GM21515 (cell line): Measurements from ENCODE around the gene HTN3.
"Not testable (repeated sequence)": the region's sequence is repeated elsewhere in the genome, so short reads cannot be mapped to it uniquely, and the experiment has no call there.

Experiments used
- ATAC-seq: cut with Tn5 transposase; IDR thresholded peaks from one replicate; pipeline ENCODE4 v1.9.1; 2021; ENCODE audit not compliant: unreplicated experiment

HTN3 gene

DNA sequence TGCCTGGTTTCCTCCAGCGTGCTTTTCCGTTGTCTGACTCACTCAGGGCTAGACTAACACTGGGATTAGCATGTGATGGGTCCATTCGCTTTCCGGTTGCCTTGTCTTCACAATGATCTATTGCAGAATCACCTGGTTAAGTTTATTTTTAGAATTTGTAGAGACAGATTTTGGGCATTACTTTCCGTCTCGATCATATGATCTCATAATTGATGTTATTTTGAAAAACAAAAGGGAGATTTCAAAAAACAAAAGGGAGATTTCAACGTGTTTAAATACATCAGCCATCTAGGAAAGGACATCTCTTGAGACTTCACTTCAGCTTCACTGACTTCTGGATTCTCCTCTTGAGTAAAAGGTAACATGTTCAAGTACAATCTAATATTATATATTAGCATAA, at the start of gene HTN3:
Gene HTN3, plus strand, starts transcription at position 301 of the 400 bp plus-strand sequence. CDS start 2,282 bp downstream, outside the sequence.
- not testable (repeated sequence) for ATAC-seq

DNA sequence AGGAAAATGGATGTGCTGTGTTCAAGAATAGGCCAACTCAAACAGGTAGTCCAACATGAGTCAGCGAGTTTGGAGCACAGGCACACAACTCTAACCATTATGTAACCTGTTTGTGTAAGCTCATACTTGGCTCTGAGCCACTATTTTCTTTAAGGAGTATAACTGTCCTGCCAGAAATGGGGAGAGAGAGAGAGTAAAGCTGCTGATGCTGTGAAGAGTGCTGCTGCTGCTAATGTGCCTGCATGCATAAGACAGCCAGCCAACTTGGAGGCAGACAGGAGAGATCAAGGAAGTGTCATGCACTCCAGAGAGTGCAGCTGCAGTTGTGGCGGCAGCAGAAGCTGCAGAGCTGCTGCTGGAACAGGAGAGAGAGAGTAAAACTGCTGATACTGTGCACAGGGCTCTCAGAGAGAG, 44.2 kb upstream of the HTN3 start:
- no peak for ATAC-seq

DNA sequence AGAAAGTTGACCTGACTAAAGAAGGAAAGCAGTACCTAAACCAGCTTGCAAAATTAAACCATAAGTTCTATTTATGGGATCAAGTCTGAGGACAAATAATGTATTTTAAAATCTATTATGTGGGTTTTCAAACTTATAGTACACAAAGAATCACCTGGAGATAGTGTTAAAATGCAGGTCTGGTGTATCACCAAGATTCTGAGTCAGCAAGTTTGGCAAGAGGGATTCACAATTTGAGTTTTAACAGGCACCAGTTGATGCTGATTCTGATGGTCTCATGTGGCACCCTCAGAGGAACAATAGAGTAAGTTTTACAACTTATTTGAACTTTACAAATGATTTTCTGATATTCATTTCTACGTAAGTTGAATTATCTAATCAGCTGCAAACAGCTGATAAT, 41.6 kb upstream of the HTN3 start:
- ATAC-seq, result no peak

DNA sequence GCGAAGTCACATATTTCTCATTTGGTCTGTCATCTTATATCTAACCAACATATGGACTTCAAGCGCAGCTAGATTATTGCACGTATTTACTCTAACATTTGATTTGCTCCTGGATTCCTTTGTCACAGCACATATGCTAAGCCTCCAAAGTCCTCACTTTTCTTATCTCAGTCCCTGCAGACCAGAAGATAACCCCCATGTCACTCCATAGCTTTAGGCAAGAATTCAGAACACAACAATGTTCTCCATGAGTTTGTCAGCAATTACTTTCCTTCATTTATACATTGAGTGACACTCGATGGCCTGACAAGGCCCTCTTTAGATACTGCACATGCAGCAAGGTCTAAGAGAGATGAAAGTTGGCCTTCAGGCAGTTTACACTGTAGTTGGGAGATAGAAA, 37.2 kb upstream of the HTN3 start:
- ATAC-seq, result no peak

DNA sequence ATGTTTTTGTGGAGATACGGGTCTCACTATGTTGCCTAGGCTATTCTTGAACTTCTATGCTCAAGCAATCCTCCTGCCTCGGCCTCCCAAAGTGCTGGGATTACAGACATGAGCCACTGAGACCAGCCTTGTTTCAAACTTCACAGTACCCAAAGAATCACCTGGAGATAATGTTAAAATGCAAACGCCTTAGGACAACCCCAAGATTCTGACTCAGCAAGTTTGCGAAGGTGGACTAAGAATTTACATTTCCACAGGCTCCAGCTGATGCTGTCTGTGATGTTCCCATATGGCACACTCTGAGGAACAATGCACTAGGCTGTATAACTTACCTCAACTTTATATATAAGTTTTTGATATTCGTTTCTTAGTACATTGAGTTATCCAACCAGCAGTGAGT, 33.5 kb upstream of the HTN3 start:
- no peak for ATAC-seq

DNA sequence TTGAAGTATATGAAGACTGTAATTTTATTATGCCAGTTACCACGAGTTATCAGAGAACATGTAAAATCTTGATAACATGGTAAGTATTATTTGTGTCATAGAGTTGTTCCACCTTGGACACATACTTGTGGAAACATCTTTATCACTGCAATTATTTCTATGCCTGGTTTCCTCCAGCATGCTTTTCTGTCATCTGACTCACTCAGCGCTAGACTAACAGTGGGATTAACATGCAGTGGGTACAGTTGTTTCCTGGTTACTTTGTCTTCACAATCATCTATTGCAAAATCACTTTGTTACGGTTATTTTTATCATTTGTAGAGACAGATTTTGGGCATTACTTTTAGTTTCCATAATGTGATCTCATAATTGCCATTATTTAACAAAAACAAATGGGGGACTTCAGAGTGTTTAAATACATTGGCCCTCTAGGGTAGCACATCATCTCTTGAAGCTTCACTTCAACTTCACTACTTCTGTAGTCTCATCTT, 32.7 kb upstream of the HTN3 start, which contains the start of gene STATH:
Gene STATH, plus strand, starts transcription at position 441 of the 491 bp plus-strand sequence. CDS start 2,472 bp downstream, outside the sequence.
- no peak for ATAC-seq

DNA sequence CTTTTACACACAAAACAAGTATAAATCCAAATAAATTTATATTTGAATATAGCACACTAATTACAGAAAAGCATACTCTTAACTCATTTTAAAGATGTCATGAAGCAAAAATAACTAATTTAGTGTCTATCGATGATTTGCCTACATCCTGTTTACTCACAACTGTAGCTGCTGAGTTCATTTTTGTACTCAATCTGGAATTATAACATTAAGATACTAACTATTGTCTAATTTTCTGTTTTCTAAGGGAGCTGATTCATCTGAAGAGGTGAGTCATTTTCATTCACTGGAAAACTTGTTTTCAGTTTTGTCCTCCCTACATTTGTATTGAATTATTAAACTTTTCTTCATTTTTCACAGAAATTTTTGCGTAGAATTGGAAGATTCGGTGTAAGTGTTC, 28.8 kb upstream of the HTN3 start:
- ATAC-seq, result no peak

DNA sequence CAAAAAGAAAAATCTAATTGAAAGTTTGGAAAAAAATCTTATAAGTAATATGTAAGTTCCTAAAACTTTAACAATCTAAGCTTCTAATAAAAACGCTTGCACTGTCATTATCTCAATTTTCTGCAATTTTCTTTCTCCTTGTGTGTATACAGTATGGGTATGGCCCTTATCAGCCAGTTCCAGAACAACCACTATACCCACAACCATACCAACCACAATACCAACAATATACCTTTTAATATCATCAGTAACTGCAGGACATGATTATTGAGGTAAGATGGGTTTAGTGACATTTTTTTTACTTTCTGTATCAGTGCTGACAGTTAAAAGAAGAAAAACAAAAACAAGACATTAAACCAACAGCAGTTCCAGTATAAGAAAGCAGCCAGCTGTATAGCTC, 27.5 kb upstream of the HTN3 start:
- ATAC-seq, result no peak

DNA sequence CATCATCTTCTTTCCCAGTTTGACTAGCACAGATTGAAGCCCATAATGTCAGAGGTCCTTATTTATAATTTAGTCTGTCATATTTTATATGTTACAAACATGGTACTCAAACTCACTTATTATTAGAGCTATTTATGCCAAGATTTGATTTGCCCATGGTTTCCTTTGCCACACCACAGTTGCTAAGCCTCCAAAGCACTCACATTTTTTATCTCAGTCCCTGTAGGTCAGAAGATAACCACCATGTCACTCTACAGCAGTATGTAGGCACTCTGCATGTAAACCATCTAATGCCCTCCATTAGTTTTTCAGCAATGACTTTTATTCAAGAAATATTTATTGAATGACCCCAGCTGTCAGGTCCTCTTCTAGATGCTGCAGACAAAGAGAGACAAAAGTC, 25.8 kb upstream of the HTN3 start:
- ATAC-seq, result no peak

DNA sequence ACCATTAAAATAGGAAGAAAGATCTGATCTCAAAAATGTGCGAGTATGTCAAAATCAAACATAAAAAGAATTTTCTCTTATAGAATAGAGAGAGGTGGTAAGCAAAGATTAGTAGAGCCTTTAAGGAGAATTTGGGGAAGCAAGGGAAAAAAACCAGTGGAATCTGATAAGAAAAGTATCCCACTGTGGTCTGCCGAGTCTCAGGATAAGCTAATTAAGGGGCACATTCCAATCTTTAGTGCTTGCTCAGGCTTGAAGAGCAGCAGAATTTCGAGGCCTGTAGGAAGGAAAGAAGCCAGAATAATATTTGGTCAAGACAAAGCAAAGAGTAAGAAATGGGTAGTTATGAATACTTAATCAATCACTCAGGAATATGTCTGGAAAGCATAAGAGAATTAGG, 19.5 kb upstream of the HTN3 start:
- no peak for ATAC-seq

DNA sequence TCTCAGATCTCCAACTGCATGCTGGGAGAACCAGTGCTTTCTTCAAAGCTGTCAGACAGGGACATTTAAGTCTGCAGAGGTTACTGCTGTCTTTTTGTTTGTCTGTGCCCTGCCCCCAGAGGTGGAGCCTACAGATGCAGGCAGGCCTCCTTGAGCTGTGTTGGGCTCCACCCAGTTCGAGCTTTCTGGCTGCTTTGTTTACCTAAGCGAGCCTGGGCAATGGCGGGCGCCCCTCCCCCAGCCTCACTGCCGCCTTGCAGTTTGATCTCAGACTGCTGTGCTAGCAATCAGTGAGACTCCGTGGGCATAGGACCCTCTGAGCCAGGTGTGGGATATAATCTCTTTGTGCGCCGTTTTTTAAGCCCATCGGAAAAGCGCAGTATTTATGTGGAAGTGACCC, 9.3 kb upstream of the HTN3 start:
- ATAC-seq, result not testable (repeated sequence)

DNA sequence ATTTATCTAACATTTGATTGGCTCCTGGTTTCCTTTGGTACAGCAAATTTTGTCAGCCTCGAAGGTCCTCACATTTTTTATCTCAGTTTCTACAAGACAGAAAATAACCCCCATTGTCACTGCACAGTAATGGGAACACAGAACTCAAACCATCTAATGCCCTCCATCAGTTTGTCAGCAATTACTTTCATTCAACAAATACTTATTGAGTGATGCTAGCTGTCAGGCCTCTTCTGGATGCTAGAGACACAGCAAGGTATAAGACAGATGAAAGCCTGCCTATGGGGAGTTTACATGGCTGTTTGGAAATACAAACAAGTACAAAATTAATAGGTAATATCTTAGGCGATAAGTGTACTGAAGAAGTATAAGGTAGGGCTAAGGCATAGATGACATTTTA, 5.0 kb upstream of the HTN3 start:
- ATAC-seq, result no peak

DNA sequence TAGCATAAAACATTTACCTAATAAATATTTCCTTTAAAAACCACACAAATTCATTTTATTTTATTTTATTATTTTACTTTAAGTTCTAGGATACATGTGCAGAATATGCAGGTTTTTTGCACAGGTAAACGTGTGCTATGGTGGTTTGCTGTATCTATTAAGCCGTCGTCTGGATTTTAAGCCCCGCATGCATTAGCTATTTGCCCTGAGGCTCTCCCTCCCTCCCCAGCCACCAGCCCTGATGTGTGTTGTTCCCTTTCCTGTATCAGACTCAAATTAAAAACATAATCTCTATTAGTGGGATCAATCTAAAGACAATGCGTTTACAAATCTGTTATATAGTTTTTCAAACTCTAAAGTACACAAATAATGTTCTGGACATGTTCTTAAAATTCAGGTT, 1.2 kb upstream of the HTN3 start:
- ATAC-seq, result no peak

DNA sequence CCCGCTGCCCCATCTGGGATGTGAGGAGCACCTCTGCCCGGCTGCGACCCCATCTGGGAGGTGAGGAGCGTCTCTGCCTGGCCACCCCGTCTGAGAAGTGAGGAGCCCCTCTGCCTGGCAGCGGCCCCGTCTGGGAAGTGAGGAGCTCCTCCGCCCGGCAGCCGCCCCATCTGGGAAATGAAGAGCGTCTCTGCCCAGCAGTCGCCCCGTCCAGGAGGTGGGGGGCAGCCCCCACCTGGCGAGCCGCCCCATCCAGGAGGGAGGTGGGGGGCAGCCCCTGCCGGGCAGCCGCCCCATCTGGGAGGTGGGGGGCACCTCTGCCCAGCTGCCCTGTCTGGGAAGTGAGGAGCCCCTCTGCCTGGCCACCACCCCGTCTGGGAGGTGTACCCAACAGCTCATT, 9.3 kb downstream of the HTN3 start:
- ATAC-seq, result not testable (repeated sequence)

DNA sequence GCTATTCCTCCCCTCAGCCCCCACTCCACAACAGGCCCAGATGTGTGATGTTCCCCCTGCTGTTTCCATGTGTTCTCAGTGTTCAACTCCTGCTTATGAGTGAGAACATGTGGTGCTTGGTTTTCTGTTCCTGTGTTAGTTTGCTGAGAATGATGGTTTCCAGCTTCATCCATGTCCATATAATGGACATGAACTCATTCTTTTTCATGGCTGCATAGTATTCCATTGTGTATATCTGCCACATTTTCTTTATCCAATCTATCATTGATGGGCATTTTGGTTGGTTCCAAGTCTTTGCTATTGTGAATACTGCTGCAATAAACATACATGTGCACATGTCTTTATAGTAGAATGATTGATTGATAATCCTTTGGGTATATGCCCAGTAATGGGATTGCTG, 11.7 kb downstream of the HTN3 start:
- ATAC-seq, result not testable (repeated sequence)

DNA sequence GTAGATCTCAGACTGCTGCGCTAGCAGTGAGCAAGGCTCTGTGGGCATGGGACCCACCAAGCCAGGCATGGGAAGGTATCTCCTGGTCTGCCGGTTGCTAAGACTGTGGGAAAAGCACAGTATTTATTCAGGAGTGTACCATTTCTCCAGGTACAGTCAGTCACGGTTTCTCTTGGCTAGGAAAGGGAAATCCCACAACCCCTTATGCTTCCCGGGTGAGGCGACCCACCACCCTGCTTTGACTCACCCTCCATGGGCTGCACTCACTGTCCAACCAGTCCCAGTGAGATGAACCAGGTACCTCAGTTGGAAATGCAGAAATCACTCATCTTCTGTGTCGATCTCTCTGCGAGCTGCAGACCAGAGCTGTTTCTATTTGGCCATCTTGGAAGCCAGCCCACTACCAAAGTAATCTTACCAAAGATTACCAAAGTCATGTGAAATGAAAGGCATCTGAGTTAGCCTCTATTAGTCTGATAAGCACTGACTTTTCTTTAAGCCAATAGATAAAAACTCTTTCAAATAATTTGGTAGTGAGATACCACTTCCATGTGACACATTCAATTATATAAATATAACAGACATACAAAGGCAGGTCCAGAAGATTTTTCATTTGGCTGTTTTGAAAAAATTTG, 13.5 kb downstream of the HTN3 start:
- ATAC-seq, result no peak

DNA sequence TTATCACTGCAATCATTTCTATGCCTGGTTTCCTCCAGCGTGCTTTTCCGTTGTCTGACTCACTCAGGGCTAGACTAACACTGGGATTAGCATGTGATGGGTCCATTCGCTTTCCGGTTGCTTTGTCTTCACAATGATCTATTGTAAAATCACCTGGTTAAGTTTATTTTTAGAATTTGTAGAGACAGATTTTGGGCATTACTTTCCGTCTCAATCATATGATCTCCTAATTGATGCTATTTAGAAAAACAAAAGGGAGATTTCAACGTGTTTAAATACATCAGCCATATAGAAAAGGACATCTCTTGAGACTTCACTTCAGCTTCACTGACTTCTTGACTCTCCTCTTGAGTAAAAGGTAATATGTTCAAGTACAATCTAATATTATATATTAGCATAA, 21.9 kb downstream of the HTN3 start, which contains the start of gene HTN1:
Gene HTN1, plus strand, starts transcription at position 301 of the 400 bp plus-strand sequence. CDS start 2,639 bp downstream, outside the sequence.
- not testable (repeated sequence) for ATAC-seq

DNA sequence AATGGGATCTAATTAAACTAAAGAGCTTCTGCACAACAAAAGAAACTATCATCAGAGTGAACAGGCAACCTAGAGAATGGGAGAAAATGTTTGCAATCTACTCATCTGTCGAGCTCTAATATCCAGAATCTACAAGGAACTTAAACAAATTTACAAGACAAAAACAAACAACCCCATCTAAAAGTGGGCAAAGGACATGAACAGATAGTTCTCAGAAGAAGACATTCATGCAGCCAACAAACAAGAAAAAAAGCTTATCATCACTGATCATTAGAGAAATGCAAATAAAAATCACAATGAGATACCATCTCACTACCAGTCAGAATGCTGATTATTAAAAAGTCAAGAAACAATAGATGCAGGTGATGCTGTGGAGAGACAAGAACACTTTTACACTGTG, 28.3 kb downstream of the HTN3 start:
- ATAC-seq, result not testable (repeated sequence)

DNA sequence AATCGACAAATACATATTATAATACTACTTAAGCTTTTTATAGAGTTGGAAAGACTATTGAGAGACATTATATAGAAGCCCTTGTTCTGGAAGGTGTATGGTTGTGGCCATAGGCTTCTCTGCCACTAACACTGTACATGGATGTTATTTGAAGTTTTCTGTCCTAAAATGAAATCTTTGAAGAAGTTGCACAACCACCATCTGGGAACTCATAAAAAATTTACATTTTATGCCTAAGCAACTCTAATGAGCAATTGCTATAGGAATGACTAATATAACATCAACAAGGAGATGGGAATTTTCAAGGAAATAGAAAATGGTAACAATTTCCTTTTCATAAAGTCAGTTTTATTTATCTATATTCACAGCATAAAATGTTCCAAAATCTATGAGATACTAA, 29.4 kb downstream of the HTN3 start:
- ATAC-seq, result no peak

DNA sequence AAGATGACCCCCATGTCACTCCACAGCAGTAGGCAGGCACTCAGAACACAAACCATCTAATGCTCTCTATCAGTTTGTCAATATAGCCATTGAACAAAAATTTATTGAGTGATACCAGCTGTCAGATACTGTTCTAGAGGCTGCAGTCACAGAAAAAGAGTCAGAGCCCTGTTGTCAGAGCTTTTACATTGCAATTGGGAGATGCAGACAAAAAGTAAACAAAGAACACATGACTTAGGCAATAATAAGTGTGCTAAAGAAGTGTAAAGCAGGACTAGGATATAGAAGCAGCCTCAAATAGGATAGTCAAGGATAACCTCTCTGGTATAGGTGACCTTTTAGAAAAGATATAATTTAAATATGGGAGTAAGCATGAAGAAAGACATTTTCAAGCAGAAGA, 30.9 kb downstream of the HTN3 start:
- no peak for ATAC-seq

DNA sequence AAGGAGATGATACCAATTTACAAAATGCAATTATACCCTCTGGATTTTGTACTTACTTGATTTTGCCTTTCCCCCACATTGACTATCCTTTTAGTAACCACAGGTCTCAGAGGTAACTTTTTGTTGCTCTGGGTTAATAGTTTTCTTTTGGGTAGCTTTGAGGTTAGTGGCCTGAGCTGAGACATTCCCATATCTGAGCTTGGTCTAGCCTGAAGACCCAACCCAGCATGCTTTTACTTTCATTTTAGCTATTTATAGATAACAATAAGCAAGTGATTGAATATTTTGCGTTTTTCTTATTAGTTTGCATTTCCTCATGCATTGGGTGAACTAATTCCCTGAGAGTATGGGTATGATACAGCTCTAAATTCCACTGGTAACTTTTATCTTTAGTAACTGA, 33.7 kb downstream of the HTN3 start:
- peak; percentile 84 for ATAC-seq

DNA sequence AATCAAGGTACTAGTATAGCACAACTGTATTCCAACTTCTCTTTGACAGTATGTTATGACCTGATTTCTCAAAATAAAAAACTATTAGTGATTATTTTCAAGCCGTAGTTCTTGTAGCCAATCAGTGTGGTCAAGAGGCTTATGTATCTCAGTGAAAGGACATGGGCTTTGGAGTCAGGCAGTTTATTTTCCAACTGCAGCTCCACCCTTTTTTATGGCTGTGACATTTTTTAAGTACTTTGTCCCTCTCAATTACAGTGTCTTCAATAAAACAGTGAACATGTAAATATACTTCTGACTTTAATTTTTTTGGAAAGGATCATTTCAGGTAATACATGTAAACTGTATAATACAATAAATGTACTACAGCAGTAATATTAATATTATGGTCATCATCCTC, 51.9 kb downstream of the HTN3 start:
- no peak for ATAC-seq
